Activated T-cell treated with anti-CD3 and anti-CD28 coated beads for 4 hours (primary cell): ENCODE measurements around the gene KLF15.

Experiments
- DNase-seq: peaks from one replicate; pipeline ENCODE4 v3.0.0-alpha.2; 2020

Gene KLF15

GRCh38 chr3:126360046-126360713, 3.0 kb upstream of the KLF15 start:
- no peak for DNase-seq

- no peak for DNase-seq
Measured at GRCh38 chr3:126358816-126359181, 1.6 kb upstream of the KLF15 start.

- DNase-seq = no peak
Measured at GRCh38 chr3:126358038-126358815, 1.0 kb upstream of the KLF15 start.

GRCh38 chr3:126356373-126357264, 589 bp downstream of the KLF15 start:
- no peak for DNase-seq

- DNase-seq = no peak
Measured at GRCh38 chr3:126355777-126356372, 1.3 kb downstream of the KLF15 start.

GRCh38 chr3:126355251-126355650, 2.0 kb downstream of the KLF15 start:
- no peak for DNase-seq

- no peak for DNase-seq
Measured at GRCh38 chr3:126354776-126355175, 2.4 kb downstream of the KLF15 start.

- DNase-seq = no peak
Measured at GRCh38 chr3:126353694-126354321, 3.4 kb downstream of the KLF15 start.

GRCh38 chr3:126352476-126353454, 4.4 kb downstream of the KLF15 start:
- DNase-seq = no peak

- no peak for DNase-seq
Measured at GRCh38 chr3:126351771-126352475, 5.3 kb downstream of the KLF15 start.

- DNase-seq = no peak
Measured at GRCh38 chr3:126351086-126351770, 6.0 kb downstream of the KLF15 start.

- DNase-seq = no peak
Measured at GRCh38 chr3:126350502-126351085, 6.6 kb downstream of the KLF15 start.

- no peak for DNase-seq
Measured at GRCh38 chr3:126349611-126350501, 7.4 kb downstream of the KLF15 start.

GRCh38 chr3:126349071-126349470, 8.1 kb downstream of the KLF15 start:
- no peak for DNase-seq

- no peak for DNase-seq
Measured at GRCh38 chr3:126348308-126348920, 8.8 kb downstream of the KLF15 start.

- no peak for DNase-seq
Measured at GRCh38 chr3:126347543-126348161, 9.6 kb downstream of the KLF15 start.

GRCh38 chr3:126346466-126346865, 10.7 kb downstream of the KLF15 start:
- DNase-seq = no peak
